Measurements from ENCODE around the gene TOR3A. TPM values are rescaled to one million over a fixed set of nuclear protein-coding genes. Genes with fewer than 3 reads are reported as not detected.

TOR3A gene
- total and polyA plus RNA-seq, 10 of the 15 experiments (the other 5 are each of a cell fraction or from before 2014, with no cell fraction given): 8.6 to 87.9 (median 46.3) TPM

GRCh38 chr1:179034720-179035119 is 47.1 kb upstream of the TOR3A start (continued):
- no peak for TF ChIP-seq CUX1 (IDR thresholded peaks at IDR 0.05; ENCODE audit: insufficient replicate concordance, low read depth, low read length)
- peak; percentile 55; the same call in 1 of the 2 replicates for TF ChIP-seq FOXM1 (IDR thresholded peaks at IDR 0.05; ENCODE audit: low read depth, low read length)
- no peak for TF ChIP-seq CHD2 (IDR thresholded peaks at IDR 0.05; ENCODE audit: borderline replicate concordance, low read depth, low read length)
- no peak for TF ChIP-seq MLLT1 (IDR thresholded peaks at IDR 0.05)
- TF ChIP-seq NR2C1 (IDR thresholded peaks at IDR 0.05): no peak
- TF ChIP-seq ZNF384 (IDR thresholded peaks at IDR 0.05; ENCODE audit: borderline replicate concordance, low read depth, low read length): no peak
- TF ChIP-seq KLF5 (IDR thresholded peaks at IDR 0.05; ENCODE audit: partially characterized antibody): no peak
- peak; percentile 71 for TF ChIP-seq MEF2A (IDR thresholded peaks at IDR 0.05; ENCODE audit: insufficient read depth, low read depth, low read length)
- no peak for TF ChIP-seq HSF1 (IDR thresholded peaks at IDR 0.05; ENCODE audit: low read depth, low read length)
- no peak for TF ChIP-seq SMC3 (IDR thresholded peaks at IDR 0.05; ENCODE audit: borderline replicate concordance, low read length)
- TF ChIP-seq FOS (IDR thresholded peaks at IDR 0.05; ENCODE audit: borderline replicate concordance, extremely low read depth, insufficient read length): no peak
- TF ChIP-seq CREB1 (IDR thresholded peaks at IDR 0.05; ENCODE audit: low read depth): peak; percentile 85
- no peak for TF ChIP-seq POLR2AphosphoS2 (IDR thresholded peaks at IDR 0.05; ENCODE audit: low read depth, low read length)
- peak; percentile 83 for TF ChIP-seq ATF2 (IDR thresholded peaks at IDR 0.05; ENCODE audit: low read length)
- TF ChIP-seq CBX3 (IDR thresholded peaks at IDR 0.05; ENCODE audit: borderline replicate concordance, low read depth): no peak
- 0 out of 2 replicates have a peak, but pooled peaks have one; percentile 27 for TF ChIP-seq CBX5 (IDR thresholded peaks at IDR 0.05; ENCODE audit: low read depth)
- TF ChIP-seq SMAD1 (IDR thresholded peaks at IDR 0.05; ENCODE audit: low read depth, partially characterized antibody): no peak
- TF ChIP-seq ZBED1 (IDR thresholded peaks at IDR 0.05; ENCODE audit: borderline replicate concordance): no peak
- no peak for TF ChIP-seq NFYA (IDR thresholded peaks at IDR 0.05; ENCODE audit: borderline replicate concordance, low read depth, low read length)
- 0 out of 2 replicates have a peak, but pooled peaks have one; percentile 36 for TF ChIP-seq TCF7 (IDR thresholded peaks at IDR 0.05; ENCODE audit: borderline replicate concordance)
- no peak for TF ChIP-seq CHD4 (IDR thresholded peaks at IDR 0.05)
